HG03175 (cell line): Measurements from ENCODE around the gene RAD52.
"Not testable (repeated sequence)": the region's sequence is repeated elsewhere in the genome, so short reads cannot be mapped to it uniquely, and the experiment has no call there.

Experiments used
- ATAC-seq: cut with Tn5 transposase; IDR thresholded peaks from one replicate; pipeline ENCODE4 v1.9.1; 2021; ENCODE audit warnings: mild to moderate bottlenecking, moderate library complexity; ENCODE audit not compliant: unreplicated experiment

RAD52 gene

DNA sequence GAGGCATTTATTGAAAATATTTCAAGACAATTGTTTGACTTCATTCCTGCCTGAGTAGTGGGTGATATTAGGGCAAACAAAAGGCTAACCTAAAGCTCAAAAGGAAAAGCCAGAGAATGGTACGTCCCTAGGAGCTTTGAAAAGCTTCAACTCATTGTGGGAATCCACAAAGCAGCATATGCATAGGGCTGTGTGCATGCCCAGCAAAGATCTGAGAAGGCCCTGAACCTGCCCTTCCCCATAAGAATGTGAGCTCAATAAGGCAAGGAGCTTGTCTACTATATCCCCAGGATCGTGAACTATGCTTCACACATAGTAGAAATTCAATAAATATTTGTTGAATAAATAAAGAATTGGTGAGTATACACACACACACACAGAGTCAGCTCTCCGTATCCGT is 19.1 kb upstream of the RAD52 start:
- ATAC-seq = no peak

DNA sequence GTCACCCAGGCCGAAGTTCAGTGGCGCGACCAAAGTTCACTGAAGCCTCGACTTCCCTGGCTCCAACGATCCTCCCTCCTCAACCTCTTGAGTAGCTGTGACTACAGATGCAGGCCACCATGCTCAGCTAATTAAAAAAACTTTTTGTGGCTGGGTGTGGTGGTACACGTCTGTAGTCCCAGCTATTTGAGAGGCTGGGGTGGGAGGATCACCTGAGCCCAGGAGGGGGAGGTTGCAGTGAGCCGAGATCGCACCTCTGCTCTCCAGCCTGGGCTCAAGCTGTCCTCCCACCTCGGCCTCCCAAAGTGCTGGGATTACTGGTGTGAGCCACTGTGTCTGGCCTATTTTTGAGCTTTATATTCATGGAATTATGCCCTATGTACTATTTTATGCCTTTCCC is 18.1 kb upstream of the RAD52 start:
- ATAC-seq = no peak

DNA sequence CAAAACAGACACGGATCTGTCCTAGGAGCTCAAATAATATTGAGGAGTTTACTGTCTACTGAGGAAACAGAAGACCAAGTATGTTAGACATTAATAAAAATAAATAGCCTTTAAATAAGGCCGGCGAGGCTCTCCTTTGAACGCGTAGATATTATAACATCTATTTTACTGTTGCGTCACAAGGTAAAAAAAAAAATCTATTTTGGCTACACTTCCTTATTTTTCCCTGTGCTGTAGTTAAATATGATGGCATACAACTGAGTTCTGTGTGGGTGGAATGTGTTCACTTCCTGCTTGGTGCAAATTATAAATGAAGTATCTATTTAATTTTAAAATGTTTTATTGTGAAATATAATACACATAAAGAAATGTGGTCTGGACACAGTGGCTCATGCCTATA is 17.2 kb upstream of the RAD52 start:
- ATAC-seq = no peak

DNA sequence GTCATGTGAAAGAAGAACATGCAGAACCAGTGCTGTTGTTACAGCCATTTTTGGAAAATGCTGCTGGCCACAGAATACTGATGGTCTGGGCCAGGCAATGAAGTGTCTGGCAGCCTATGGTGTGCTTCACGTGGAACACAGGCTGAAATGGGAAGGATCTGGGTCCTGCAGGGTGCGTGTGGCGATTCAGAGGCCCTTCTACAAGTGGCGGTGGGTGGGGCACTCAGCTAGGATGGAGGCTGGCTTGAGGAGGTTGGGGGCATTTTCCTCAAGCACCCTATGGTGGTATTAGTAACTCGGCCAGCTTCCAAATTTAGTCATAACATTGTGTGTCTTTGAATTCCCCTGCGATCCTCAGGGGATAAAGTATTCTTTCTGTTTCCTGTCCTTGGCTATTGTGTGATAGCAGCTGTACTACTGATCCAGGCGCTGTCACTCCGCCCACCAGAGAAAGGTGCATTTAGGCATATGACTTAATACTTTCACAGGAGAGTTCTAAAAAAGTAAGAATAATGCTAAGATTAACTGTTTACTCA is 9.2 kb upstream of the RAD52 start:
- ATAC-seq = no peak

DNA sequence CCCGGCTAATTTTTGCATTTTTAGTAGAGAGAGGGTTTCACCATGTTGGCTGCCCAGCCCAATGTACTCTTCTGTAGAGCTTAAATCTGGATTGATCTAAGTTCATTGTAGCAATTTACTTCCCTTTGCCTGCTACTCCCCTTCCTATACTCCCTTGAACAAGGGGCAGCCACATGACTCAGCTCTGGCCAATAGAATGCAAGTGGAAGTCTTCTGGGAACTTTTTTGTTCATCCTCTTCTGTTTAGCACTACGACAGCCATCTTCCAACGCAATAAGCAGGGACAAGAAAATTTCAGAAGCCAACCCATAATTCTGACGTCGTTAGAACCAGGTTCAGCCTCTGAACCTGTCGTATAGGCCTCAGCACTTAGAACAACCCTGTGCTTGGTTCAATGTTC is 6.4 kb upstream of the RAD52 start:
- ATAC-seq = no peak

DNA sequence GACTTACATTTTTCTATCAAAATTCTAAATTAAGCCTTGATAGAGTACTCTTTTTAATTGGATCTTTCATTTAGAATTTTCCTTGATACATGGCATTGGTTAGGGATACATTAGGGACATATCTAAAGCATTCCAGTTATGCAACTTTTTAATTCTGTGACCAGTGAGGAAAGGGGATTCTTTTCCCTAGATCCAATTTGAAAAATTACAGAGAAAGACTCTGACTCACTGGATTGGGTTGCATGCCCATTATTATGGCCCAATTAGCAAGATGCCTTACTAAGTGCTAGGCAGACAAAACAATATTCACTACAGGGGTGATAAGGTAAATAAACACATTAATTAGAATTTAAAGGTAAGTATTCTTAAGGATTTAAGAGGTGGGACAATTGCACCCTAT is 5.2 kb upstream of the RAD52 start:
- no peak for ATAC-seq

DNA sequence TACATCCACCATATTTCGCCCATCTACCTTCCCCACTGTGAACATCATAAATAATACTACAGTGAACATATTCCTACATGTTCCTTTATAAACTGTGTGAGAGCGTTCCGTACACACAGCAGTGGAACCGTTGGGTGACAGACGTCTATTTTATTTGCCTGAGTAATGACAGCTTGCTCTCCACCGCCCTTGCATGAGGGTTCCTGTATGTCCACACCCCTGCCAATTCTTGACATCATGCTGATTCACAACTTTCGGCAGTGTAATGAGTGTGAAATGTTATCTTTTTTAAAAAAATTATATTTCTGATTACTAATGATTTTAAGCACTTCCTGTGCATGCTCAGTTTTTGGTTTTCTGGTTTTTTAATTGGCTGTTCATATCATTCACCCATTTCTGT is 4.3 kb upstream of the RAD52 start:
- no peak for ATAC-seq

DNA sequence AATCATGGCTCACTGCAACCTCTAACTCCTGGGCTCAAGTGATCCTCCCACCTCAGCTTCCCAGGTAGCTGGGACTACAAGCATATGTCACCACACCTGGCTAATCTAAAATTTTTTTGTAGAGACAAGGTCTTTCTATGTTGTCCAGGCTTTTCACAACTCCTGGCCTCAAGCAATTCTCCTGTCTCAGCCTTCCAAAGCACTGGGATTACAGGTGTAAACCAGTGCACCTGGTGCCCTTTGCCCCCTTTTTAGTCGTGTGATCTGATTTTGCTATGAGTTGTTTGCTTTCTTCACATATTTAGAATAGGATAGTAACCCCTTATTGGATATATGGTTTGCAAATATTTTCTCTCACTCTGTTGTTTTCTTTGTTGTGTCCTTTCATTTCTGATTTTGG is 1.7 kb upstream of the RAD52 start:
- ATAC-seq = no peak

DNA sequence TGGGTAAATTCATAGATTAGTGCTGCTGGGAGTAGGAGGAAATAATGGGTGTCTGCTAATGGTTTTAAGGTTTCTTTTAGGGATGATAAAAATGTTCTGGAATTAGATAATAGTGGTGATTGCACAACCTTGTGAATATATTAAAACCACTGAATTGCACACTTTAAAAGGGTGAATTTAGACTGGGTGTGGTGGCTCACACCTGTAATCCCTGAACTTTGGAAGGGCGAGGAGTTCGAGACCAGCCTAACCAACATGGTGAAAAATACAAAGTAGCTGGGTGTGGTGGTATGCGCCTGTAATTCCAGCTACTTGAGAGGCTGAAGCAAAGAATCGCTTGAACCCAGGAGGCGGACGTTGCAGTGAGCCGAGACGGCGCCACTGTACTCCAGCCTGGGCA is 1.3 kb downstream of the RAD52 start:
- no peak for ATAC-seq

DNA sequence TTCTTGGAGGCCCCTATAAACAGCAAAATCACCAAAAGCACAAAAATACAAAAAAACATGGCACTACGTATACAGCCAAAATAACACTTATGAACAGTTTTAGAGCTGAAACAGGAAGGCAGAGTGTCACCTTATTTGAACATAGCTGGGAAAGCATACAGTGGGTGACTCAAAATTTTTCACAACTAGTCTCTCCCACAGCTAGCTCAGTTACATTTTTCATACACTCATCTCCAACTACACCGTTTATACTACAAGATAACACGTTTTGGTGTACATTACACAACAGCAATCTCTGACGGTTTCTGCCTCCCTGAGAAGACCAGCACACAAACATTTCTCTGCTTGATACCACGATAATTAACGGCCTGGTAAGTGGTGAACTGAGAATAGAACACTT is 2.9 kb downstream of the RAD52 start:
- ATAC-seq = no peak

DNA sequence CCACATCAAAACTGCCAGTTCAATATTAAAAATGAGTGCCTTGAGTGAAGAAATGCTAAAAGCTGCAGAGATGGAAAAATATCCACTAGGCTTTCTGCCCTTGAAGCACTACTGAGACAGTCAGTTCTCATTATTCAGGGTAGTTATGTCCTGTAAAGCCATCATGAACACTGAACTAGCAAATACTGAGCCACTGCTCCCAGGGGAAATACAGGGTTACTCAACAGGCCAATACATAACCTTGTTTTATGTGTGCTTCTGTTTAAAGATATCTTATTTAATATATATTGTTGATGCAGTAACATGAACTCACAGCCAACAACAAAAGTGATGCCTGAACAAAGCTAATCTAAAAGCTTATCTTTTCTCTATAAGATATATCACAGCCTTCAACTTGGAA is 3.3 kb downstream of the RAD52 start:
- no peak for ATAC-seq

DNA sequence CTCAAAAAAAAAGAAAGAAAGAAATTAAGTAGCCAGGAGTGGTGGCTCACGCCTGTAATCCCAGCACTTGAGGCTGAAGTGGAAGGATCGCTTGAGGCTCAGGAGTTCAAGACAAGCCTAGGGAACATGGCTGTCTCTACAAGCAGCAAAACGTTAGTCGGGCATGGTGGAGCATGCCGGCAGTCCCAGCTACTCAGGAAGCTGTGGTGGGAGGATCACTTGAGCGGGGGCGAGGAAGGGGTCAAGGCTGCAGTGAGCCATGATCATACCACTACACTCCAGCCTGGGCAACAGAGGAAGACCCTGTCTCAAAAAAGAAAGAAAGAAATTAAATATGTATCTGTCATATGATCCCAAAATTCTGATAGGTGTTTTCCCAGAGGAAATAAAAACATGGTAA is 5.3 kb downstream of the RAD52 start:
- no peak for ATAC-seq

DNA sequence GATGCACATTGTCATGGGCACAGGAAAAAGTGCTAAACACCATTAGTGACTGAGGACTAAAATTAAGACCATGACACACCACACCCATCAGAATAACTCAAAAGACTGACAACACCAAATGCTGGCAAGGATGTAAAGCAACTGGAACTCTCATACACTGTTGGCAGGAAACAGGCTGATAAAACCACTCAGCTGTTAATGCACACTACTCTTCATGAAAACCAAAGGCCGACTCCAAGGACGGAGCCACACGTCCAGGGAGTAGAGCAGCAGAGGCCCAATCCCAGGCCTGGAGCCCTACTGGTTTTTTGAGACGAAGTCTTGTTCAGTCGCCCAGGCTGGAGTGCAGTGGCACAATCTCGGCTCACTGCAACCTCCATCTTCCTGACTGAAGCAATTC is 6.4 kb downstream of the RAD52 start:
- ATAC-seq = no peak

DNA sequence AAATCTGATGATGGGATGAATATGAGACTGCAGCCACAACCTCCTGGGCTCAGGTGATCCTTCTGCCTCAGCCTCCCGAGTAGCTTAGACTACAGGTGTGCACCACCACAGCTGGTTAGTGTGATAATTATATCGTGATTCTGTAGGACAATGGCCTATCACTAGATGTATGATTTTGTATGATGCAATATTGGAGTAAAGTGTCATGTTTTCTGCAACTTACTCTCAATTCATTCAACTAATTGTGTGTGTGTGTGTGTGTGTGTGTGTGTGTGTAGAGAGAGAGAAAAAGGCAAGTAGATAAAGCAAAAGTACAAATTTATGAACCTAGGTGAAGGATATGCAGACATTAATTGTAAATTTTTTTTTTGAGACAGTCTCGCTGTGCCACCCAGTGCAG is 10.7 kb downstream of the RAD52 start:
- no peak for ATAC-seq

DNA sequence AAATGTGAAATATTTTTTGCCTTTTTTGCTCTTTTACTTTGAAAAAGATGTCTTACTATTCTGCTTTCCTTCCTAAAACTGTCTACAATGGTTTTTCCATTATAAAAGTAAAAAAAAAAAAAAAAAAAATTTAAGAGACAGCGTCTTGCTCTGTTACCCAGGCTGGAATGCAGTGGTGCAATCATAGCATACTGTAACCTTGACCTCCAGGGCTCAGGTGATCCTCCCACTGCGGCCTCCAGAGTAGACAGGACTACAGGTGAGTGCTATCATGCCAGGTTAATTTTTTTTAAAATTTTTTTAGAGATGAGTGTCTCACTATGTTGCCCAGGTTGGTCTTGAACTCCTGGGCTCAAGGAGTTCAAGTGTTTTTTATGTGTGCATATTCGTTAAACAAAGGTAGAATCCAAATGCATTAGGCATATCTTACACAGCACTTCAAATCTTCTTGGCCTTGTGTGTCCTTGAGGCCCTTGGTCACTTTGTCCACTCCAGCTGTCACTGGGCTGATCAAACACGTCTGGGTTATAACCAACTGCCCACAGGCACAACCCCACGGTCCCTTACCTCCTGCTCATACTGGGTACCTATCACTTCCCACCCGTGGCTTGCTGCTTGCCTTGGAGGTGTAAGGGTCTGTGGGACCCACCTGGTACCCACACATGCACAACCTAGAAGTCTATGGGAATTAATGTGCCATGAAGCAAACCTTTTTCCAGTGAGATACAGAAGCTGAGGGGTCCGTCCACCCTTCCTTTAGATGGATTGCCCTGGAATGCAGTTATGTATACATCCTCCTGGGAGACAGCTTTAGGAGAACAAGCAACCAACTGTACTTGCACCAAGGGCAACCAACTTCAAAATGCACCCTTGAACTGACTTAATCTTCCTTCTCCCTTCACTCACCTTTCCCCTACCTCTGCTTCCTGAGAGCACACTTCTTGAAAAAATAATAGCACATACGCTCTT is 12.8 kb downstream of the RAD52 start:
- no peak for ATAC-seq

DNA sequence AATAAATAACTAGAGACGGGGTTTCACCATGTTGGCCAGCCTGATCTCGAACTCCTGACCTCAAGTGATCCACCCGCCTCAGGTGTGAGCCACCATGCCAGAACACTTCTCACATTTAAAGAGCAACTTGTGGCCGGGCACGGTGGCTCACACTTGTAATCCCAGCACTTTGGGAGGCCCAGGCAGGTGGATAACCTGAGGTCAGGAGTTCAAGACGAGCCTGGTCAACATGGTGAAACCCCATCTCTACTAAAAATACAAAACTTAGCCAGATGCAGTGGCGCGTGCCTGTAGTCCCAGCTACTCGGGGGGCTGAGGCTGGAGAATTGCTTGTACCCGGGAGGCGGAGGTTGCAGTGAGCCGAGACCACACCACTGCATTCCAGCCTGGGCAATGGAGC is 13.6 kb downstream of the RAD52 start:
- not testable (repeated sequence) for ATAC-seq

DNA sequence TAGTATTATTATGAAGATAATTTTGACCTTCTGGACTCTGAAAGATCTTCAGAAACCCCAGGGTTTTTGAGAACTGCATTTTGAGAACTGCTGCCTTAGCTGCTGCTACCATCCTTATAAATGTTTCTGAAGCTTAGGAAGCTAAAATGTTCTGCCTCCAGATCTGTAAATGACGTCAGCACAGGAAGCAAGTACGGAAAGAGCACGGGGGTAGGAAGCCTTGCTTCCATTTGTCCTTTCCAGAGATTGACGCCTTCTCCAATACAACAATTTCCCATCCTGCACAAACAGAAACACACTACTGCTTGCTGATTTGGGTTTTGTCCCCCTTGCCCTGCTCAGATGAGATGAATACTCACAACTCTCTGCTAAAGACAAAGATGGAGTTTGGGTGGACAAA is 17.9 kb downstream of the RAD52 start:
- no peak for ATAC-seq

DNA sequence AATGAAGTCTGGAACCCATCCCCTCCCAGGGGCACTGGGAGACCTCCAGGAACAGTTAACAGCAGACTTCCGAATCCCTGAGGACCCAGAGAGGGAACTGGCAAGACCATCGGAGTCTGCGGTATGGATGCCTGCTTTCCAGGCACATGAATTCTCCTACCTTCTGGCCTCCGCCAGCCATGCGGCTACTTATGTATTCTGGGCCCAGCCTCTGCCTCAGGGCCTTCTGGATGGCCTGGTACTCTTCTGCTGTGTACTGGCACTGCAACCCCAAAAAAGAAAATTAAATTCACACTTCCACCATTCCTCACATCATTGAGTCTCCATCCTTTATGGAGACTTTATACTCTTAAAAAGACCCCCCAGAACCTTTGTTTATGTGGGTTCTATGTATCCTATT is 18.4 kb downstream of the RAD52 start:
- no peak for ATAC-seq

DNA sequence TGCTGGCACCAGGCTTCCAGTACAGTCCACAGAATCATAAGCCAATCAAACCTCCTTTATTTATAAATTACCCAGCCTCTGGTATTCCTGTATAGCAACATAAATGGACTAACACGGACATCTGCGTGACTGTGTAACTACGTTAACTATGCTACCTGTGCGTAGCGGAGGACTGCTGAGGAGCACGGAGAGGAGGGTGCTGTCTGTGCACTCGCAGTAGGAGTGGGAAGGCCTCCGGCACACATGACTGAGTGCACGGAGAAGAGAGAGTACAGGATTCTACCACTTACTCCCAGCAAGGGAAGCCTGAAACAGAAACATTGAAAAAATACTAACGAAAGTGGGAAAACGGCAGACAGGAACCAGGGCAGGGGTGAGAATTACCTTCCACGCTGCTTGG is 22.9 kb downstream of the RAD52 start:
- no peak for ATAC-seq

DNA sequence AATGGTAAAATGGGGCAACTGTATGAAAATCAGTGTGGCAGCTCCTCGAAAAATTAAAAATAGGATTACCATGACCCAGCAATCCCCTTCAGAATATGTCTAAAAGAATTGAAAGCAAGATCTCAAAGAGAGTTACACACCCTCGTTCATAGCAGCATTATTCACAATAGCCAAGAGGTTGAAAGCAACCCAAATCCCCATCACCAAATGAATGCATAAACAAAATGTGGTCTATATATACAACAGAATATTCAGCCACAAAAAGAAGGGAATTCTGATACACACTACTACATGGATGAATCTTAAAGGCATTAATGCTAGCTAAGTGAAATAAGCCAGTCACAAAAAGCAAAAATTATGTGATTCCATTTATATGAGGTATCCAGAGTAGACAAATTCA is 27.2 kb downstream of the RAD52 start:
- no peak for ATAC-seq

DNA sequence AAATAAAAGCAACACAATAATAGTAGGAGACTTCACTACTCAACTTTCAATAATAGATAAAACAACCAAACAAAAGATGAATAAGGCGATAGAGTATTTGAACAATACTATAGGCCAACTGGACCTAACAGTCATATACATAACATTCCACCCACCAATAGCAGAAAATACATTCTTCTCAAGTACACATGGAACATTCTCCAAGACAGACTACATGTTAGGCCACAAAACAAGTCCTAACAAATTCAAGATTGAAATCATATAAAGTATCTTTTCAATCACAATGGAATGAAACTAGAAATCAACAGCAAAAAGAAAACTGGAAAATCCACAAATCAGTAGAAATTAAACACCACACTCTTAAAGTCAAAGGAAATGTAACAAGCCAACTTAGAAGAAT is 28.8 kb downstream of the RAD52 start:
- ATAC-seq = no peak

DNA sequence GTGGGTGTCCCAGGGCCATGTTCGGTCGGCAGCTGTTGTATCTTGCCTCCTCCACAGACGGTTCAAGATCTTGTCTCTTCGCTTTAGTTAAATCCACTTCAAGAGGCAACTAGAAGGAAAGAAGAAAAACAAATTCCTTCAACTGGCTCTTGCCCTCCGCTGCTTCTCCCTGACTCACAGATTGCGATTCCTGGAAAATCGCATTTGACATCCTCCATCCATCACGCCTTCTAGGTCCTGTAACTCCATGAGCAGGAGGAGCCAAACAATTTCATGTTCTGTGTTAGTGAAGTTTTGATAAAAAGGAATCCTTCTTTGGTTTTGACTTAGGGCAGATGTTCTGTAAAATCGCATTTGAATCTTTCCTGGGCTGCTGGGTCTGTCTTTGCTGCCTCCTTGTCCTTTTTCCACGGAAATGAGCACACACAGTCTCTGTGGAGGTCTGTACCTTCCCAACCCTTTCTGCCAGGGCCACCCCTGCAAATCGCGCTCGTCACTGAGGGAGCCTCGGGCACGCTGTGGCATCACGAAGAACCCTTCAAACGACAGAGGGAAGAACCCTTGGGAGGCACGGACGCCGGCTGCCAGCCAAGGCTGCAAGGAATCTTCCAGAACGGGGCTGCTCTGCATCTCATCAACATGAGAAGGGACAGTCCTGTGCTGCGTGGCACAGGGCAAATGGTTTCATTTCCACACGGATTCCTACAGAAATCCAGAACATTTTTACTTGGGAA is 32.6 kb downstream of the RAD52 start:
- no peak for ATAC-seq
